Stimulated activated CD8-positive, alpha-beta memory T cell treated with anti-CD3 and anti-CD28 coated beads, Interleukin-12 subunit alpha, Interleukin-12 subunit beta, amount 100 ng/mL, for 1 hour (primary cell): ENCODE results near the gene WDR1.
"Not testable (repeated sequence)": the region's sequence is repeated elsewhere in the genome, so short reads cannot be mapped to it uniquely, and the experiment has no call there.

Experiments
- DNase-seq: peaks from one replicate; pipeline ENCODE4 v3.0.0-alpha.2; 2020; ENCODE audit warnings: low read depth

The WDR1 gene

GRCh38 chr4:10131202-10131601, 14.6 kb upstream of the WDR1 start:
- no peak for DNase-seq

- no peak for DNase-seq
Measured at GRCh38 chr4:10130178-10130888, 13.7 kb upstream of the WDR1 start.

DNA sequence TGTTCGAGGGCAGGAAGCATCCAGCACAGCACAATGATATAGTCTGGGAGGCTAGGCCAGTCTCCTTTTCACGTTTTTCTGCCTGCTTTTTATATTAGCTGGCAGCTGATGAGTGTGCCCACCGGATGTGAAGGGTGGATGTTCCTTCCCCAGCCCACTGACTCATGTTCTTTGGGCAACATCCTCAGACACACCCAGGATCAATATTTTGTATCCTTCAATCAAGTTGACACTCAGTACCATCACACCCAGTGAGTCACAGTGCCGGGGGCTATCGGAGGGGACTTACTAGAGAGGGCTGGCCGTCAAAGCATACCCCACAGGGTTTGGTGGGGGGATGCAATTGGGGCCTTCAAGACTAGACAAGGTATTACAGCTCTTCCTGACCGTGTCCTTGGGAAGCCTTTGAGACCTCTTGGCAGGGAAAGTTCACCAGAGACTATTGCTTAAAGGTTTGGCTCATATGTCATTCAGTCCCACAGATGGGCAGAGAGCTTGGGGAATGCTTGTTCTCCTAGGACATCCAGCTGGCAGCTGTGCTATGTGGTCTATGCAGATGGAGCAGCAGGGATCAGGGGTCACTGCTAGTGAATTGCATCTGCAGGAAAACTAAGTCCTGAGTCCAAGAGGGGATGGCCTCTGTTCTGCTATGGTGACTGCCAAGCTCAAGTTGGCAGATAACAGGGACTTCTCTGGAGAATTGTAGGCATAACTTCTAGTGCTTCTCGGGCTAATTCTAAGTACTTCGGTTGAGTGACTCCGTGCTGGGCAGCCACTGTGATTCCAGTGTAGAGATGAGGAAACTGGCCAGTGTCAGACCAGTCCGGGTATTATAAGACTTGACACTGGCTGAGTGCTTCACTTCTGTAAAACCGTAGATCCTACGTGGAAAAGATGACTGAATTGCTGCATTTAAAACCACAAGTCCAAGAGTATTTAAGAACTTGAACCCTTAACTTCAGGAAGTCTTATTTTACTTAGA, 12.9 kb upstream of the WDR1 start:
- no peak for DNase-seq

DNA sequence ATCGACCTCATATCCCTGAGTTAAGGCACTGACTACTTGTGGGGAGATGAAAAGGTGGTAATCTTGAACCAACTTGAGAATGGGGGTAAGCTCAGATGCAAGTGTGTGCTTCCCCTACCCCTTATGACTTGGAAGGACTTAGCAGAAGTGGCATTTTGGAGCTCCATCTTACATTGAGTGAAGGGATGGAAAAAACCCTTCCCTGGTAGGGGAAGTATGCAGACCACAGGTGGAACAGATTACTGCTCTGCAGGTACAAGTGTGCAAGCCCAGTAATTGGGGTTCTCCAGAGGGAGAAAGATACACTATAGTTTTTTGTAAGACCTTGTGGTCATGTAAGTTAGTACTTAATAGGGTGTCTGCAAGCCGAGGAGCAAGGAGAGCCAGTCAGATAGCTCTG, 12.2 kb upstream of the WDR1 start:
- DNase-seq, result no peak

DNA sequence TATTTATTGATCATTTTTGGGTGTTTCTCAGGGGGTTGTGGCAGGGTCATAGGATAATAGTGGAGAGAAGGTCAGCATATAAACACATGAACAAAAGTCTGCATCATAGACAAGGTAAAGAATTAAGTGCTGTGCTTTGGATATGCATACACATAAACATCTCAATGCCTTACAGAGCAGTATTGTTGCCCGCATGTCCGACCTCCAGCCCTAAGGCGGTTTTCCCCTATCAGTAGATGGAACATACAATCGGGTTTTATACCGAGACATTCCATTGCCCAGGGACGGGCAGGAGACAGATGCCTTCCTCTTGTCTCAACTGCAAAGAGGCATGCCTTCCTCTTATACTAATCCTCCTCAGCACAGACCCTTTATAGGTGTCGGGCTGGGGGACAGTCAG, 10.9 kb upstream of the WDR1 start:
- not testable (repeated sequence) for DNase-seq

- no peak for DNase-seq
Measured at GRCh38 chr4:10124167-10124930, 7.8 kb upstream of the WDR1 start.

- no peak for DNase-seq
Measured at GRCh38 chr4:10123227-10124101, 6.9 kb upstream of the WDR1 start.

GRCh38 chr4:10122236-10122932, 5.8 kb upstream of the WDR1 start:
- no peak for DNase-seq

DNA sequence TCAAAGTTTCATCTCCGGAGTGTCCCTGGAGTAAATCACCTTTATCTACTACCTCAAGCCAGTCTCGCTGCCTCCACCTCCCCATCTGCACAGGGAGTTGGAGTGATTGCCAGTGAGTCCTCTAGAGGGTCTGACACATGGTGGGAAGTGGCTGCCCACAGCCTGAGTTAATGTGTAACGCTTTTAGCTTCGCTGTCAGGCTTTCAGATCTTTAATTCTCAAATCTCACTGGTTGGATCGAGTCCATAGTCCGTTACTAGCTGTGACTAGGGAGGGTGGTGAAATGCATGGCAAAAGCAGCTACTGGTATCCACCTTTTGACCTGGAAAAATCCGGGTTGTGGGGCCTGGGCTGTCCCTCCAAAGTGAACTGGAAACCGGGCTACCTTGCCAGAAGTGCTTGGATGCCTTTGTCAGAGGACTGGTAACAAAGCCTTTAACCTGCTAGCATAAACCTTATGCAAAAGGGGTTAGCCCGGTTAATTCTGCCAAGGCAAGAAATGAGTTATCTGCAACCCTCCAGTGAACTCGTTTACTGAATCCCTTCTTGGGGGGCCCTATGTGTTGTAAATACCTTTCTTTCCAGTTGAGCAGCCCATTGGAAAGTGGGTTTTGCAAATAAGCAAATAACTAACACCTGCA, 5.1 kb upstream of the WDR1 start:
- DNase-seq, result no peak

- no peak for DNase-seq
Measured at GRCh38 chr4:10120943-10121567, 4.5 kb upstream of the WDR1 start.

DNA sequence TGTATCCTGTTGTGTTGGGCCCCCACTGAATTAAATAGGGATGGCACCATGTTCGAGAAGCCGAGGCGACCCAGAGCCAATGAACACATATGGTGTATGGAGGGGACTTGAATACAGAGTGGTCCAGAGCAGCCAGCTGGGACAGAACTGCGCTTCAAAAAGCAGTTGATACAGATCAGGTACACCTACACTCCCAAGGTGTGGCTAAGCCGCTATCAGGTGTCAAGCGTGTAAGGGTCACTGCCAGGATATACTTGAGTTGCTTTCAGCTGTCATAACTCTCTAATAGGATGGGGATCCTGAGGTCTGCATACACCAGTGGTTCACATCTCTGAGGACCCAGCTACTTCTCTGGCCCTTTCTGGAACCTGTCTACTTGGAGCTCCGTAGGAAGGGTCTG, 3.2 kb upstream of the WDR1 start:
- DNase-seq, result no peak

DNA sequence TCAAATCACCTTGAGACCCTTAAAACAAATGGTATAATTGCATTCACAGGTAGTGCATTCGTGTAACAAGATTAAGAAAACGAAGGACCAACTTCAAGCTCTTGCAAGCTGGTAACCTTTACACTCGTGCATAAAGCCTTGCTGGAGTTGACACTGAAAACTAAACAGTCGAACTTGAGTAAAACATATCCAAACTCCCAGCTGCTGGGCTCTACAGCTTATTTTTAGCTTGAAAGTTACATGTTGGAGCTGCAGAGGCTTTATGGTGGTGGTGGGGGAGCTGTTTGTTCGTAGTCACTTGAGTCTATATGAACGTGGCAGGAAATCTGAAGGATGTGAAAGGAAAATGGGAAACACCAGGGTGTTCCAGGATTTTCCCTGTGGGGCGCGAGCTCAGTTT, 2.7 kb upstream of the WDR1 start:
- DNase-seq, result no peak

- no peak for DNase-seq
Measured at GRCh38 chr4:10118048-10119004, 1.7 kb upstream of the WDR1 start.

DNA sequence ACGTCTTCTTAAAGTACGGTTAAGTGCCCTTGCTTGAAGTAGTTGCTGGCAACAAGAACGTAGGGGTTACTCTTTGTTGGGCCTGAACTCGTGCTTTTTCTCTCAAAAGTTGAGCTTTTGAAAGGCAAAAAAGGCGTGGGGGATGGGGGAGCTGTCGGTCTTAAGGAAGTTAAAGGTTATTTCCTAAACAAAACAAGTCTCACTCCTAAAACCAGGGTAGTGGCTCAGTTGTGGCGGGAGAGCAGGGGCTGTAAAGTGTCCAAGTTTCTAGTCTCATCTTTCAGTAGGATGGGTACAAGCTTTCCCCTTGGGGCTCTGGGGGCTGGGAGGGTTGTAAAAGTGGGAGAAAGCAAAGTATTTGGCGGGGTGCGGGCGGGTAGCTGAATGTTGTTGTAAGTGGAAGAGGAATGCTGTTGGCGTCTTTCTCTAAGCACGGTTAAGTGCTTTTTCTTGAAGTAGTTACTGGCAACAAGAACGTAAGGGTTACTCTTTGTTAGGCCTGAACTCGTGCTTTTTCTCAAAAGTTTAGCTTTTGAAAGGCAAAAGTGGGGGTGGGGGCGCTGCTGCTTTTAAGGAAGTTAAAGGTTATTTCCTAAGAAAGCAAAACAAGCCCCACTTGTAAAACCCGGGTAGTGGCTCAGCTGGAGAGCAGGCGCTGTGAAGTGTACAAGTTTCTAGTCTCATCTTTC, 904 bp upstream of the WDR1 start:
- no peak for DNase-seq

DNA sequence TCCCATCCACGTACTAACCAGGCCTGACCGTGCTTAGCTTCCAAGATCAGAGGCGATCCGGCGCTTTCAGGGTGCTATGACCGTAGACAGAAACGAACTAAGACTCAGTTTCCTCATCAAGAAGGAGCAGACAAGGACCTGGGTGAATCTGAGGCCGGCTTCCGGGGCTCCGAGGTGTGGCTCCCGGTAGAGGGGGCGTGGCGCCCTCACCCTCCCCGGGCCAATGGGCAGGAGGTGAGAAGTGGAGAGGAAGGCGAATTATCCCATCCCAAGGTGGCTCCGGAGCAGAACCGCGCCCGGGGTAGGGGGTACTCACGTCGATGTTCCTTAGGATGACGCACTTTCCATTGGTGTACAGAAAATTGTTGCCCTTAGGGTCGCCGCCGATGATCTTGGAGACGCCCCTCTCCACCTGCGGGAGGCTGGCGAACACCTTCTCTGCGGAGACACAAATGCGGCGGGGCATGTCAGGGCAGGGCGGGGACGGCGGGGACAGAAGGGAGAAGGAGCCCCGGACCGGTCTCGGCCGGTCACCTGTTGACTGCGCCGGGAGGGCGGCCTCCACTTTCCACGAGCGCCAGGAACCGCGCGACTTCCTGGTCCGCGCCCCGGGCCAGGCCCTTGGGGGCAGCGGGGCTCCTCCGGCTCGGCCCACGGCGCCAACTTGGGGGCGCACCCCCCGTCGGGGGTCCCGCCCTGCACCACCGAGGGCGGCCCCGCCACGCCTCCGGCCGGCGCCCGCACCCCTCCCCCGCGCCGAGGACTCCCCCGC, 616 bp downstream of the WDR1 start:
- peak; percentile 57 for DNase-seq

- no peak for DNase-seq
Measured at GRCh38 chr4:10115271-10115796, 1.3 kb downstream of the WDR1 start.

DNA sequence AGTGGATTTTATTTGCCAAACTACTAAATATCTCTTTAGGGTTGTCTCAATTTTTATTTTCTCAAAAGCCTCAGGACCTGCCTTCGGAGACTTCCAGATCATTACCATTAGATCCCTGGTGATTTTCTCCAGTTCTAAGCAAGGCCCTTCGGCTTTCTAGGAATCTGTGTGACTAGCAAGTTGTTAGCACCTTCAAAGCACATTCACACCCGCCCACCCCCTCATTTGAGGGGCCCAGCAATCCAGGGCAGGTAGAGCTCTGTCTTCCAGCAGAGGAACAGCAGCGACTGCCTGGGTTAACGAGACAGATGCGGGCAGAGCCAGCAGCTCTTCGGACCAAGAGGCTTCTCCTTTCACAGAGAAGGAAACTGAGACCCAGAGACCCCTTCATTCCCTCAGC, 2.0 kb downstream of the WDR1 start:
- DNase-seq, result no peak
